SK-N-SH (cell line): ENCODE results near the gene TBPL1.

Source experiments
- CHD2 ChIP-seq: fragments of 150-350 bp; IDR thresholded peaks from 2 replicates; pipeline ENCODE4 v1.6.1; 2018; ENCODE audit warnings: low read length; ENCODE audit not compliant: partially characterized antibody
- ELF1 ChIP-seq: IDR thresholded peaks from 2 replicates; pipeline ENCODE4 v1.4.0; 2012
- EP300 ChIP-seq, 2 experiments: IDR thresholded peaks; 2 replicates each; pipeline versions ENCODE4 v1.4.0 to v1.6.1; 2012; ENCODE audit warnings: borderline replicate concordance in 1 of 2, low read depth in 1 of 2, low read length in 1 of 2
- EZH2phosphoT487 ChIP-seq: fragments of 200-600 bp; sonication (generic); IDR thresholded peaks from 2 replicates; pipeline ENCODE4 v1.6.1; 2017; ENCODE audit warnings: low read depth, mixed run types, mild to moderate bottlenecking, antibody characterized with exemption, moderate library complexity, borderline replicate concordance
- FOXJ3 ChIP-seq: sonication (generic); formaldehyde crosslinking; IDR thresholded peaks from 2 replicates; pipeline ENCODE4 v1.5.1; 2020; ENCODE audit warnings: mild to moderate bottlenecking, missing genetic modification reagents
- GABPA ChIP-seq: IDR thresholded peaks from 2 replicates; pipeline ENCODE4 v1.4.0; 2012; ENCODE audit warnings: low read depth, mild to moderate bottlenecking
- MAX ChIP-seq: IDR thresholded peaks from 2 replicates; pipeline ENCODE4 v1.4.0; 2012; ENCODE audit warnings: low read depth
- MEF2A ChIP-seq: IDR thresholded peaks from 2 replicates; pipeline ENCODE4 v1.4.0; 2012; ENCODE audit warnings: low read depth, borderline replicate concordance
- NFIC ChIP-seq: IDR thresholded peaks from 2 replicates; pipeline ENCODE4 v1.4.0; 2012; ENCODE audit warnings: borderline replicate concordance
- POLR2AphosphoS5 ChIP-seq: IDR thresholded peaks from 2 replicates; pipeline ENCODE4 v1.6.1; 2012; ENCODE audit warnings: low read depth, low read length
- RAD21 ChIP-seq: IDR thresholded peaks from 2 replicates; pipeline ENCODE4 v1.6.1; 2012; ENCODE audit warnings: mild to moderate bottlenecking, low read length
- TAF1 ChIP-seq: IDR thresholded peaks from 2 replicates; pipeline ENCODE4 v1.6.1; 2012; ENCODE audit warnings: low read depth, mild to moderate bottlenecking, low read length, moderate library complexity, borderline replicate concordance
- TCF12 ChIP-seq: IDR thresholded peaks from 2 replicates; pipeline ENCODE4 v1.4.0; 2012
- TF ChIP-seq, protein P1 (sequence below): fragments of 200-600 bp; sonication (generic); IDR thresholded peaks from 2 replicates; pipeline ENCODE4 v1.6.1; 2017; ENCODE audit warnings: antibody characterized with exemption, mild to moderate bottlenecking, moderate library complexity

DNA sequence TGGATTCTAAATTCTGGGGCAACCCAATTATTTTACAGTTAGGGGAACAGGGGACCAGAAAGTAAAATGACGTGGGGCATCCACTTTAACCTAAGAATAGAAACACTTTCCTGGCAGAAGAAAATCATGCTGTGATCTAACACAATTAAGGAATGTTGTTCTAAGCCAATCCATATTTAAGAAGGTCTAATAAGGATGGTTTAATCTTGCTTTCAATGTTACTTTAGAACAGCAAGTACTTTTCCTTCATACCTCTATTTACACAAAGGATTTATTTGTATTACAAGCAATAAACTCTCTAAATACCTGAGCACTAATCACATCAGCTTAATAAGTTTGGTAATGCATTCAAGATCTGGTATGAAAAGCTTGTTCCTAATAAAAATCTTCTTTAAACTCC, 67.0 kb downstream of the TBPL1 start:
- TF ChIP-seq, protein P1, sequence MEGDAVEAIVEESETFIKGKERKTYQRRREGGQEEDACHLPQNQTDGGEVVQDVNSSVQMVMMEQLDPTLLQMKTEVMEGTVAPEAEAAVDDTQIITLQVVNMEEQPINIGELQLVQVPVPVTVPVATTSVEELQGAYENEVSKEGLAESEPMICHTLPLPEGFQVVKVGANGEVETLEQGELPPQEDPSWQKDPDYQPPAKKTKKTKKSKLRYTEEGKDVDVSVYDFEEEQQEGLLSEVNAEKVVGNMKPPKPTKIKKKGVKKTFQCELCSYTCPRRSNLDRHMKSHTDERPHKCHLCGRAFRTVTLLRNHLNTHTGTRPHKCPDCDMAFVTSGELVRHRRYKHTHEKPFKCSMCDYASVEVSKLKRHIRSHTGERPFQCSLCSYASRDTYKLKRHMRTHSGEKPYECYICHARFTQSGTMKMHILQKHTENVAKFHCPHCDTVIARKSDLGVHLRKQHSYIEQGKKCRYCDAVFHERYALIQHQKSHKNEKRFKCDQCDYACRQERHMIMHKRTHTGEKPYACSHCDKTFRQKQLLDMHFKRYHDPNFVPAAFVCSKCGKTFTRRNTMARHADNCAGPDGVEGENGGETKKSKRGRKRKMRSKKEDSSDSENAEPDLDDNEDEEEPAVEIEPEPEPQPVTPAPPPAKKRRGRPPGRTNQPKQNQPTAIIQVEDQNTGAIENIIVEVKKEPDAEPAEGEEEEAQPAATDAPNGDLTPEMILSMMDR: no peak
- TF ChIP-seq TCF12: no peak
- no peak for TF ChIP-seq FOXJ3 (CRISPR knock-in tag)
- no peak for TF ChIP-seq CHD2
- TF ChIP-seq NFIC: no peak
- no peak for TF ChIP-seq MEF2A
- no peak for TF ChIP-seq ELF1
- TF ChIP-seq TAF1: no peak
- no peak for TF ChIP-seq EZH2phosphoT487
- no peak for TF ChIP-seq POLR2AphosphoS5
- no peak for TF ChIP-seq RAD21
- TF ChIP-seq GABPA: no peak
- no peak for TF ChIP-seq EP300 (IDR thresholded peaks at IDR 0.05; ENCODE audit: borderline replicate concordance in 1 of 2, low read depth in 1 of 2, low read length in 1 of 2)
- no peak for TF ChIP-seq MAX
